ENCODE measurements around the gene INCA1. TPM values are rescaled to one million over a fixed set of nuclear protein-coding genes. Genes with fewer than 3 reads are reported as not detected.

Gene INCA1
- polyA plus RNA-seq, 3 donors = 0.38 to 0.52 (median 0.44) TPM

DNA sequence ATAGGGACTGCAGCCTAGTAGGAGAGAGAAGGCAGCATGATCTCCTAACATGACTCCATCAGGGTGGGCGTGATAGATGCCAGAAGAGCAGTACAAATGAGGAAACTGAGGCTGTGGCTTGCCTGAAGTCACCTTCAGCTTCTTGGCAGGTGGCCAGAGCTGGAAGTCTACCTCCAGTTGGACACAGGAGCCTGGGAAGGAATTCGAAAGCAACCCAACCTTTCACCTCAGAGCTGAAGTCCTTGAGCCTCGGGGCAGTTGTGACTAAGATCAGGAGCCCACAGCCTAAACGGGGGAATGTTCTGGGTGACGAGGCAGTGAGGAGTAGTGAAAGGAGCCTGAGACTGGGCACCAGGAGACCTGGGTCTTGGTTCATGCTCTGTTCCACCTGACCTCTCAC is 47.3 kb upstream of the INCA1 start:
- Histone ChIP-seq H3K27ac (ENCODE audit: low read depth in 1 of 2, low read length in 2 of 2) (no peak overlapping the region), H3K36me3 (replicated peaks in 1 of 2; ENCODE audit: control insufficient read depth in 1 of 2, insufficient read depth in 2 of 2, low read length in 2 of 2) (no peaks in the 10 kb centered on the region), H3K4me2 (replicated peaks; ENCODE audit: extremely low read depth, low read length, poor library complexity, severe bottlenecking) (no peak overlapping the region), H3K27me3 (ENCODE audit: control insufficient read depth in 2 of 2, insufficient read depth in 2 of 2, low read length in 2 of 2) (no peaks in the 10 kb centered on the region), H3K4me1 (ENCODE audit: control insufficient read depth in 1 of 2, insufficient read depth in 2 of 2, low read length in 2 of 2) (no peaks in the 10 kb centered on the region), H2AFZ (ENCODE audit: insufficient read depth, low read depth, low read length, poor library complexity, severe bottlenecking) (no peak overlapping the region), H3K9ac (ENCODE audit: insufficient read depth, low read length, poor library complexity, severe bottlenecking) (no peak overlapping the region), H3K79me2 (ENCODE audit: insufficient read depth, low read length) (no peaks in the 10 kb centered on the region), H3K4me3 (replicated peaks in 1 of 3; ENCODE audit: low read depth in 2 of 3, low read length in 3 of 3) (no peak overlapping the region), H3K9me3 (replicated peaks in 1 of 2; ENCODE audit: control insufficient read depth in 1 of 2, insufficient read depth in 1 of 2, low read length in 2 of 2) (no peaks in the 10 kb centered on the region), H4K20me1 (ENCODE audit: insufficient read depth, low read length) (no peaks in the 10 kb centered on the region)
- Mint-ChIP-seq H3K4me3 (no peak overlapping the region), H3K27me3 (ENCODE audit: low read depth in 3 of 3) (peaks cover 3 to 12% (median 6%) of the 10 kb centered on the region in 3 donors), H3K4me1 (peaks cover 4% of the 10 kb centered on the region), H3K27ac (no peak overlapping the region), H3K9me3 (peaks cover 0 to 14% (median 9%) of the 10 kb centered on the region in 7 donors), H3K36me3 (no peaks in the 10 kb centered on the region)
- intact Hi-C loops (cut with micrococcal nuclease) = no loop called here
- TF ChIP-seq, protein P1, sequence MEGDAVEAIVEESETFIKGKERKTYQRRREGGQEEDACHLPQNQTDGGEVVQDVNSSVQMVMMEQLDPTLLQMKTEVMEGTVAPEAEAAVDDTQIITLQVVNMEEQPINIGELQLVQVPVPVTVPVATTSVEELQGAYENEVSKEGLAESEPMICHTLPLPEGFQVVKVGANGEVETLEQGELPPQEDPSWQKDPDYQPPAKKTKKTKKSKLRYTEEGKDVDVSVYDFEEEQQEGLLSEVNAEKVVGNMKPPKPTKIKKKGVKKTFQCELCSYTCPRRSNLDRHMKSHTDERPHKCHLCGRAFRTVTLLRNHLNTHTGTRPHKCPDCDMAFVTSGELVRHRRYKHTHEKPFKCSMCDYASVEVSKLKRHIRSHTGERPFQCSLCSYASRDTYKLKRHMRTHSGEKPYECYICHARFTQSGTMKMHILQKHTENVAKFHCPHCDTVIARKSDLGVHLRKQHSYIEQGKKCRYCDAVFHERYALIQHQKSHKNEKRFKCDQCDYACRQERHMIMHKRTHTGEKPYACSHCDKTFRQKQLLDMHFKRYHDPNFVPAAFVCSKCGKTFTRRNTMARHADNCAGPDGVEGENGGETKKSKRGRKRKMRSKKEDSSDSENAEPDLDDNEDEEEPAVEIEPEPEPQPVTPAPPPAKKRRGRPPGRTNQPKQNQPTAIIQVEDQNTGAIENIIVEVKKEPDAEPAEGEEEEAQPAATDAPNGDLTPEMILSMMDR (IDR thresholded peaks at IDR 0.05) = no peak
- WGBS (ENCODE audit: insufficient coverage) = 100% methylated on average over 1 of the region's 5 CpGs
- no peak for DNase-seq

DNA sequence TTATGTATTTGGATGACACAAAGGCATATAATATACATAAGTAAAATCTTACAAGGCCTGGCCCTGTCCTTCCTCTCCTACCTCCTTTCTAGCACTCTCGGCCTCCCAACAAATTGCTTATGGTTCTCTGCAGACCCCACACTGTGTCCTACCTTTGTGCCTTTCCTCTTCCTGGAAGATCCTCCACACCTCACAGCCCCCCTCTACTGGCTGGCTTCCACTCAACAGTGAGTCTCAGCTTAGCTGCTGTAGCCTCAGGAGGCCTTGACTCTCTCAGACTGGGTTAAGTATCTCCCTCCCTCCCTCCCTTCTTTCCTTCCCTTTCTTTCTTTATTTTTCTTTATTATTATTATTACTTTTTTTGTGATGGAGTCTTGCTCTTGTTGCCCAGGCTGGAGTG is 46.2 kb upstream of the INCA1 start:
- Mint-ChIP-seq H3K36me3 (no peaks in the 10 kb centered on the region), H3K4me3 (no peak overlapping the region)
- 100% methylated on average over 1 of the region's 1 CpG for WGBS (ENCODE audit: insufficient coverage)

More for the DNA sequence above, 46.2 kb upstream of the INCA1 start:
- TF ChIP-seq, protein P1 (IDR thresholded peaks at IDR 0.05) = no peak
- Mint-ChIP-seq H3K27ac (no peak overlapping the region), H3K9me3 (peaks cover 0 to 16% (median 7%) of the 10 kb centered on the region in 7 donors), H3K27me3 (ENCODE audit: low read depth in 3 of 3) (peaks cover 3 to 13% (median 9%) of the 10 kb centered on the region in 3 donors), H3K4me1 (peaks cover 4% of the 10 kb centered on the region)
- Histone ChIP-seq H3K27ac (ENCODE audit: low read depth in 1 of 2, low read length in 2 of 2) (no peak overlapping the region), H3K79me2 (ENCODE audit: insufficient read depth, low read length) (no peaks in the 10 kb centered on the region), H3K9me3 (replicated peaks in 1 of 2; ENCODE audit: control insufficient read depth in 1 of 2, insufficient read depth in 1 of 2, low read length in 2 of 2) (no peaks in the 10 kb centered on the region), H3K9ac (ENCODE audit: insufficient read depth, low read length, poor library complexity, severe bottlenecking) (no peak overlapping the region), H3K36me3 (replicated peaks in 1 of 2; ENCODE audit: control insufficient read depth in 1 of 2, insufficient read depth in 2 of 2, low read length in 2 of 2) (no peaks in the 10 kb centered on the region), H4K20me1 (ENCODE audit: insufficient read depth, low read length) (no peaks in the 10 kb centered on the region), H3K4me2 (replicated peaks; ENCODE audit: extremely low read depth, low read length, poor library complexity, severe bottlenecking) (no peak overlapping the region), H3K27me3 (ENCODE audit: control insufficient read depth in 2 of 2, insufficient read depth in 2 of 2, low read length in 2 of 2) (no peaks in the 10 kb centered on the region), H3K4me1 (ENCODE audit: control insufficient read depth in 1 of 2, insufficient read depth in 2 of 2, low read length in 2 of 2) (no peaks in the 10 kb centered on the region), H3K4me3 (replicated peaks in 1 of 3; ENCODE audit: low read depth in 2 of 3, low read length in 3 of 3) (no peak overlapping the region), H2AFZ (ENCODE audit: insufficient read depth, low read depth, low read length, poor library complexity, severe bottlenecking) (no peak overlapping the region)
- DNase-seq = no peak
- intact Hi-C loops (cut with micrococcal nuclease) = no loop called here

Measured in CD14-positive monocyte (primary cell).